HEK293 (cell line): ENCODE measurements around the gene KRT74.

Source experiments
- CTCF ChIA-PET: fragments of 350-600 bp; formaldehyde crosslinking; extraction: SDS; loops from one replicate; lab custom pipeline; 2021; ENCODE audit warnings: antibody characterized with exemption; lab: Yijun Ruan, JAX
- POLR2A ChIA-PET: fragments of 300-600 bp; formaldehyde crosslinking; extraction: SDS; loops from one replicate; lab custom pipeline; 2020; ENCODE audit warnings: antibody characterized with exemption, inconsistent platforms; lab: Yijun Ruan, JAX
- H3K27ac ChIP-seq: fragments of 200-500 bp; sonication (Bioruptor generic); 2 replicates; pipeline ENCODE4 v1.5.1; 2014; ENCODE audit warnings: low read depth, low read length, control low read depth, inconsistent platforms; ENCODE audit errors: extremely low read depth
- H3K36me3 ChIP-seq, 2 experiments: fragments of 200-500 bp in 1 of 2; sonication (Bioruptor generic) in 1 of 2; 1 replicate in 1 of 2; 2 replicates in 1 of 2; pipeline ENCODE4 v1.5.1; 2014 to 2017; ENCODE audit warnings: inconsistent platforms in 2 of 2, low read length in 2 of 2; ENCODE audit not compliant: control insufficient read depth in 2 of 2, insufficient read depth in 1 of 2
- H3K4me1 ChIP-seq: fragments of 200-500 bp; sonication (Bioruptor generic); 2 replicates; pipeline ENCODE4 v1.5.1; 2014; ENCODE audit warnings: mild to moderate bottlenecking, low read length, inconsistent platforms; ENCODE audit not compliant: control insufficient read depth, insufficient read depth
- H3K4me3 ChIP-seq: 2 replicates; pipeline ENCODE4 v1.5.1; 2011; ENCODE audit warnings: low read depth, mild to moderate bottlenecking, control low read depth, low read length, moderate library complexity
- H3K9me3 ChIP-seq: fragments of 200-500 bp; sonication (Bioruptor generic); 2 replicates; pipeline ENCODE4 v1.5.1; 2014; ENCODE audit warnings: low read depth, low read length, inconsistent platforms; ENCODE audit not compliant: control insufficient read depth, insufficient read depth
- CTCF ChIP-seq: fragments of 450-650 bp; formaldehyde crosslinking; IDR thresholded peaks from 2 replicates; pipeline ENCODE4 v1.5.1; 2016; ENCODE audit warnings: missing biosample characterization, missing genetic modification characterization
- EGR2 ChIP-seq: fragments of 450-650 bp; formaldehyde crosslinking; IDR thresholded peaks from 2 replicates; pipeline ENCODE4 v1.5.1; 2016; ENCODE audit warnings: low read depth, missing biosample characterization, missing genetic modification characterization
- GLI2 ChIP-seq: fragments of 450-650 bp; formaldehyde crosslinking; IDR thresholded peaks from 2 replicates; pipeline ENCODE4; 2017; ENCODE audit warnings: missing biosample characterization, missing genetic modification characterization, low read depth, borderline replicate concordance
- GLIS1 ChIP-seq: fragments of 450-650 bp; formaldehyde crosslinking; IDR thresholded peaks from 2 replicates; pipeline ENCODE4 v1.5.1; 2016; ENCODE audit warnings: missing biosample characterization, missing genetic modification characterization
- PATZ1 ChIP-seq: fragments of 450-650 bp; formaldehyde crosslinking; IDR thresholded peaks from 2 replicates; pipeline ENCODE4 v1.5.1; 2016; ENCODE audit warnings: missing biosample characterization, missing genetic modification characterization
- PRDM10 ChIP-seq: fragments of 450-650 bp; formaldehyde crosslinking; IDR thresholded peaks from 2 replicates; pipeline ENCODE4 v1.5.1; 2016; ENCODE audit warnings: missing biosample characterization, missing genetic modification characterization
- SCRT1 ChIP-seq: fragments of 450-650 bp; formaldehyde crosslinking; IDR thresholded peaks from 2 replicates; pipeline ENCODE4 v1.5.1; 2016; ENCODE audit warnings: missing biosample characterization, missing genetic modification characterization, borderline replicate concordance
- SCRT2 ChIP-seq: fragments of 450-650 bp; formaldehyde crosslinking; IDR thresholded peaks from 2 replicates; pipeline ENCODE4 v1.5.1; 2016; ENCODE audit warnings: missing biosample characterization, missing genetic modification characterization
- SP7 ChIP-seq: fragments of 450-650 bp; formaldehyde crosslinking; IDR thresholded peaks from 2 replicates; pipeline ENCODE4 v1.5.1; 2016; ENCODE audit warnings: missing biosample characterization, missing genetic modification characterization
- ZBTB10 ChIP-seq: fragments of 450-650 bp; formaldehyde crosslinking; IDR thresholded peaks from 2 replicates; pipeline ENCODE4 v1.5.1; 2016; ENCODE audit warnings: missing biosample characterization, missing genetic modification characterization
- ZBTB17 ChIP-seq: fragments of 450-650 bp; formaldehyde crosslinking; IDR thresholded peaks from 2 replicates; pipeline ENCODE4 v1.5.1; 2016; ENCODE audit warnings: missing biosample characterization, missing genetic modification characterization
- ZBTB48 ChIP-seq: fragments of 450-650 bp; formaldehyde crosslinking; IDR thresholded peaks from 2 replicates; pipeline ENCODE4 v1.5.1; 2016; ENCODE audit warnings: missing biosample characterization, missing genetic modification characterization
- ZBTB8A ChIP-seq: fragments of 450-650 bp; formaldehyde crosslinking; IDR thresholded peaks from 2 replicates; pipeline ENCODE4 v1.5.1; 2016; ENCODE audit warnings: missing biosample characterization, missing genetic modification characterization
- ZFHX2 ChIP-seq: fragments of 450-650 bp; formaldehyde crosslinking; conservative IDR thresholded peaks from 2 replicates; pipeline ENCODE4 v1.5.1; 2016; ENCODE audit warnings: missing biosample characterization, missing genetic modification characterization
- ZNF148 ChIP-seq: fragments of 450-650 bp; formaldehyde crosslinking; IDR thresholded peaks from 2 replicates; pipeline ENCODE4 v1.5.0; 2017; ENCODE audit warnings: missing biosample characterization, missing genetic modification characterization, borderline replicate concordance
- ZNF221 ChIP-seq: fragments of 450-650 bp; formaldehyde crosslinking; IDR thresholded peaks from 2 replicates; pipeline ENCODE4 v1.5.1; 2017; ENCODE audit warnings: missing biosample characterization, missing genetic modification characterization, borderline replicate concordance
- ZNF23 ChIP-seq: fragments of 450-650 bp; formaldehyde crosslinking; IDR thresholded peaks from 2 replicates; pipeline ENCODE4 v1.5.1; 2016; ENCODE audit warnings: missing biosample characterization, missing genetic modification characterization, borderline replicate concordance
- ZNF398 ChIP-seq: fragments of 450-650 bp; formaldehyde crosslinking; IDR thresholded peaks from 2 replicates; pipeline ENCODE4 v1.5.1; 2017; ENCODE audit warnings: missing biosample characterization, missing genetic modification characterization
- ZNF426 ChIP-seq: fragments of 450-650 bp; formaldehyde crosslinking; IDR thresholded peaks from 2 replicates; pipeline ENCODE4 v1.5.1; 2017; ENCODE audit warnings: missing biosample characterization, missing genetic modification characterization, mild to moderate bottlenecking, inconsistent platforms, moderate library complexity
- ZNF514 ChIP-seq: fragments of 450-650 bp; formaldehyde crosslinking; IDR thresholded peaks from 2 replicates; pipeline ENCODE4 v1.5.1; 2016; ENCODE audit warnings: missing biosample characterization, missing genetic modification characterization
- ZNF670 ChIP-seq: fragments of 450-650 bp; formaldehyde crosslinking; IDR thresholded peaks from 2 replicates; pipeline ENCODE4 v1.5.1; 2016; ENCODE audit warnings: missing biosample characterization, missing genetic modification characterization, low read depth
- ZNF707 ChIP-seq: fragments of 450-650 bp; formaldehyde crosslinking; IDR thresholded peaks from 2 replicates; pipeline ENCODE4 v1.5.1; 2016; ENCODE audit warnings: missing biosample characterization, missing genetic modification characterization
- ZNF792 ChIP-seq: fragments of 450-650 bp; formaldehyde crosslinking; IDR thresholded peaks from 2 replicates; pipeline ENCODE4 v1.5.1; 2016; ENCODE audit warnings: missing biosample characterization, missing genetic modification characterization

KRT74 gene

GRCh38 chr12:52582971-52583456 lies 9.4 kb upstream of the KRT74 start:
- CTCF ChIA-PET, result interaction anchor here (0.5 to 9.9 kb wide), 20 partner anchors 38 to 437 kb away, joined by 3 to 127 read pairs (median 4); no protein-coding TSS in a partner anchor
- no peak overlapping the region for H3K27ac ChIP-seq
- TF ChIP-seq PATZ1 (tag by site-specific recombination), result no peak
- TF ChIP-seq EGR2, result peak; percentile 93
- TF ChIP-seq ZFHX2 (tag by site-specific recombination), result peak; percentile 93
- TF ChIP-seq ZNF398 (tag by site-specific recombination), result peak; percentile 32; the same call in 1 of the 2 replicates
- no peak for TF ChIP-seq ZNF148 (tag by site-specific recombination)
- no peak for TF ChIP-seq ZNF792 (tag by site-specific recombination)
- TF ChIP-seq ZBTB17 (tag by site-specific recombination), result peak; percentile 36; the same call in 1 of the 2 replicates
- TF ChIP-seq GLI2 (tag by site-specific recombination), result no peak
- TF ChIP-seq ZBTB8A (tag by site-specific recombination), result peak; percentile 59; the same call in 1 of the 2 replicates
- TF ChIP-seq ZNF23 (tag by site-specific recombination), result no peak
- TF ChIP-seq ZBTB48, result peak; percentile 38; the same call in 1 of the 2 replicates
- TF ChIP-seq ZNF221 (tag by site-specific recombination), result no peak
- TF ChIP-seq SP7, result peak; percentile 28; the same call in 1 of the 2 replicates
- no peak for TF ChIP-seq ZNF707 (tag by site-specific recombination)
- peak; percentile 56 for TF ChIP-seq GLIS1 (tag by site-specific recombination)
- no peak for TF ChIP-seq ZNF426 (tag by site-specific recombination)
- TF ChIP-seq PRDM10 (tag by site-specific recombination), result peak; percentile 55
- peak; percentile 68; the same call in 1 of the 2 replicates for TF ChIP-seq SCRT1 (tag by site-specific recombination)
- peak; percentile 92 for TF ChIP-seq SCRT2 (tag by site-specific recombination)
- TF ChIP-seq ZNF514, result no peak
- no peak for TF ChIP-seq ZBTB10 (tag by site-specific recombination)
- TF ChIP-seq ZNF670 (tag by site-specific recombination), result no peak
- TF ChIP-seq CTCF (tag by site-specific recombination), result peak; percentile 68

More at GRCh38 chr12:52582971-52583456, 9.4 kb upstream of the KRT74 start:
- no peaks in the 10 kb centered on the region for H3K4me1 ChIP-seq
- H3K4me3 ChIP-seq, result no peak overlapping the region
- H3K36me3 ChIP-seq, result no peaks in the 10 kb centered on the region
- POLR2A ChIA-PET, result no interaction called here
- no peaks in the 10 kb centered on the region for H3K9me3 ChIP-seq
